Neural crest cell (in vitro differentiated cells): ENCODE measurements around the gene OSBPL3. TPM values are rescaled to one million over a fixed set of nuclear protein-coding genes. Genes with fewer than 3 reads are reported as not detected.
A peak's percentile ranks its signal among the peaks of the same experiment; 100 is the strongest.

Experiments
- DNase-seq: peaks from one replicate; pipeline ENCODE4 v3.0.0; 2021; ENCODE audit warnings: low read depth, mixed read lengths, low spot score
- H3K27ac Mint-ChIP-seq: one replicate; pipeline ENCODE4 v1.8.0; 2021; ENCODE audit warnings: mild to moderate bottlenecking, mixed read lengths; ENCODE audit not compliant: unreplicated experiment
- H3K27me3 Mint-ChIP-seq: 2 replicates; pipeline ENCODE4 v1.8.0; 2021; ENCODE audit warnings: low read depth, mild to moderate bottlenecking, mixed read lengths
- H3K36me3 Mint-ChIP-seq: 2 replicates; pipeline ENCODE4 v1.8.0; 2021; ENCODE audit warnings: low read depth, mild to moderate bottlenecking, mixed read lengths
- H3K4me1 Mint-ChIP-seq: 2 replicates; pipeline ENCODE4 v1.8.0; 2021; ENCODE audit warnings: mixed read lengths
- H3K4me3 Mint-ChIP-seq: one replicate; pipeline ENCODE4 v1.8.0; 2021; ENCODE audit warnings: mild to moderate bottlenecking, mixed read lengths
- H3K9me3 Mint-ChIP-seq: 2 replicates; pipeline ENCODE4 v1.8.0; 2021; ENCODE audit warnings: mixed read lengths
- total RNA-seq: library from RNA; stranded (reverse); gene quantifications from 2 replicates; pipeline ENCODE4 v1.2.1, GENCODE V29; 2021
- TF ChIP-seq, protein P1 (sequence below): fragments of 200-600 bp; sonication (generic); conservative IDR thresholded peaks from 2 replicates; pipeline ENCODE4 v1.5.0; 2021; ENCODE audit warnings: antibody characterized with exemption, mild to moderate bottlenecking

Gene OSBPL3
- total RNA-seq, 1 donor from 2014 or later = 11.8 TPM

DNA sequence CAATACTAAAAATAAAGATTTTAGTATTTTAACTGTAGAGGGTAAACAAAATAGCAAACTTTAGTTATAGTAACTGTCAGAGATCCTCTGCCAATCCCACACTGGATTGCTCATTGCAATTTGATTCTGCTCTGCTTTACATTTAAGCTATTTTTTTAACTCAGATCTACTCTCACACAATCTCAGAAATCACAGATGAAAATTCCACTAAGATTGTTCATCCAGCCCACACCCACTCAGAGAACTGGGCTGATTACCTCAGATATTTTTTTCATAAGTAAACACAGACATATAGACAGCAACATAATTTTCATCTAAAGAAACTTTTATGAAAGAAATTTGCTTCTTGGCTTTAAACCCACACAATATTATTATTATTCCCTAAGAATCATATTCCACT lies 7.0 kb downstream of the OSBPL3 start:
- H3K27ac Mint-ChIP-seq = no peak overlapping the region
- peaks cover 6% of the 10 kb centered on the region for H3K4me1 Mint-ChIP-seq
- no peaks in the 10 kb centered on the region for H3K36me3 Mint-ChIP-seq
- H3K27me3 Mint-ChIP-seq = peaks cover 5% of the 10 kb centered on the region
- no peak overlapping the region for H3K4me3 Mint-ChIP-seq
- no peaks in the 10 kb centered on the region for H3K9me3 Mint-ChIP-seq
- DNase-seq = no peak
- TF ChIP-seq, protein P1, sequence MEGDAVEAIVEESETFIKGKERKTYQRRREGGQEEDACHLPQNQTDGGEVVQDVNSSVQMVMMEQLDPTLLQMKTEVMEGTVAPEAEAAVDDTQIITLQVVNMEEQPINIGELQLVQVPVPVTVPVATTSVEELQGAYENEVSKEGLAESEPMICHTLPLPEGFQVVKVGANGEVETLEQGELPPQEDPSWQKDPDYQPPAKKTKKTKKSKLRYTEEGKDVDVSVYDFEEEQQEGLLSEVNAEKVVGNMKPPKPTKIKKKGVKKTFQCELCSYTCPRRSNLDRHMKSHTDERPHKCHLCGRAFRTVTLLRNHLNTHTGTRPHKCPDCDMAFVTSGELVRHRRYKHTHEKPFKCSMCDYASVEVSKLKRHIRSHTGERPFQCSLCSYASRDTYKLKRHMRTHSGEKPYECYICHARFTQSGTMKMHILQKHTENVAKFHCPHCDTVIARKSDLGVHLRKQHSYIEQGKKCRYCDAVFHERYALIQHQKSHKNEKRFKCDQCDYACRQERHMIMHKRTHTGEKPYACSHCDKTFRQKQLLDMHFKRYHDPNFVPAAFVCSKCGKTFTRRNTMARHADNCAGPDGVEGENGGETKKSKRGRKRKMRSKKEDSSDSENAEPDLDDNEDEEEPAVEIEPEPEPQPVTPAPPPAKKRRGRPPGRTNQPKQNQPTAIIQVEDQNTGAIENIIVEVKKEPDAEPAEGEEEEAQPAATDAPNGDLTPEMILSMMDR = no peak

DNA sequence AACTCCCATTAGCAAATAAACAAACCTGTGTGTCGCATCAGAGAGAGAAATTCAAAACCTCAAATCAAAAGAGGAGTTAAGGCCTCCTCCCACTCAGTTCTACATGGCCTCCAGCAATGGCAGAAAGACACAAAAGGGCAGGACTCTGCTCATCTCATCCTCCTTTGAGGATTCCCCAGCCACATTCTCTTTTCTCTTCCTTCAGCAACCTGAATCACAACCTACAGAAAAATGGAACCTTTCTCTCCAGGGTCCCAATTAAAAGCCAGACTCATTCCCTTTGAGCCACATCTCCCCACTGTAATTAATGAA lies 7.9 kb downstream of the OSBPL3 start:
- TF ChIP-seq, protein P1 = no peak
- H3K27ac Mint-ChIP-seq = no peak overlapping the region
- H3K9me3 Mint-ChIP-seq = no peaks in the 10 kb centered on the region
- DNase-seq = no peak
- H3K27me3 Mint-ChIP-seq = peaks cover 2% of the 10 kb centered on the region
- H3K4me3 Mint-ChIP-seq = no peak overlapping the region
- H3K4me1 Mint-ChIP-seq = peaks cover 6% of the 10 kb centered on the region
- H3K36me3 Mint-ChIP-seq = no peaks in the 10 kb centered on the region

GRCh38 chr7:24971333-24972165 lies 8.4 kb downstream of the OSBPL3 start:
- DNase-seq = no peak
- no peak overlapping the region for H3K4me3 Mint-ChIP-seq
- TF ChIP-seq, protein P1 = no peak
- no peaks in the 10 kb centered on the region for H3K27me3 Mint-ChIP-seq
- H3K27ac Mint-ChIP-seq = no peak overlapping the region
- H3K4me1 Mint-ChIP-seq = peaks cover 6% of the 10 kb centered on the region
- no peaks in the 10 kb centered on the region for H3K9me3 Mint-ChIP-seq
- no peaks in the 10 kb centered on the region for H3K36me3 Mint-ChIP-seq

DNA sequence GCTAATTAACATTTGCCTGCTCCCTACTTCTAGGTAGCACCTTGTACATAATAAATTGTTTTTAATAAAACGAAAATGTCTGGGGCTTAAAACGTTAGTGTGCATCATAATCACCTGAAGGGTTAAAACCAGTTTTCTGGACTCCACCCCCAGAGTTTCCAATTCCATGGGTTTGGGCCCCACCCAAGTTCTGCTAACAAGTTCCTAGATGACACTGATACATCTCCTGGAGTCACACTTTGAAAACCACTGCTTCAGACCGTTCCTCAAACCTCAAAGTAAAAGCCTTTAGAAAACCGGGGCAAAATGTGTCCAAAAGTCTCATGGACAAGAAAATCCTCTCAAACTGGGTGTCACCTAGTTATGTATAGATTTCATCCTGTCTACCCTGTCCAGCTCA lies 9.3 kb downstream of the OSBPL3 start:
- no peak overlapping the region for H3K4me3 Mint-ChIP-seq

GRCh38 chr7:24968165-24968564 lies 11.8 kb downstream of the OSBPL3 start:
- Mint-ChIP-seq H3K4me1 (peaks cover 13% of the 10 kb centered on the region), H3K36me3 (no peaks in the 10 kb centered on the region), H3K4me3 (no peak overlapping the region), H3K27me3 (no peaks in the 10 kb centered on the region), H3K27ac (no peak overlapping the region), H3K9me3 (peaks cover 4% of the 10 kb centered on the region)
- TF ChIP-seq, protein P1 = no peak
- no peak for DNase-seq

More for the DNA sequence above, 9.3 kb downstream of the OSBPL3 start:
- no peak for DNase-seq
- peaks cover 13% of the 10 kb centered on the region for H3K4me1 Mint-ChIP-seq
- no peaks in the 10 kb centered on the region for H3K9me3 Mint-ChIP-seq
- peak overlapping the region; percentile 36 for H3K27ac Mint-ChIP-seq
- no peaks in the 10 kb centered on the region for H3K27me3 Mint-ChIP-seq
- H3K36me3 Mint-ChIP-seq = no peaks in the 10 kb centered on the region
- TF ChIP-seq, protein P1 = no peak
